Mesodermal cell (in vitro differentiated cells): ENCODE measurements around the gene TRERF1.
"Not testable (repeated sequence)": the region's sequence is repeated elsewhere in the genome, so short reads cannot be mapped to it uniquely, and the experiment has no call there.

Experiments
- H3K27ac ChIP-seq: 2 replicates; pipeline ENCODE4 v1.7.0; 2013; ENCODE audit warnings: mild to moderate bottlenecking, low read depth, low read length, moderate library complexity; ENCODE audit not compliant: severe bottlenecking
- H3K36me3 ChIP-seq: 2 replicates; pipeline ENCODE4 v1.7.1; 2013; ENCODE audit warnings: mild to moderate bottlenecking, low read length, moderate library complexity; ENCODE audit not compliant: control insufficient read depth, insufficient read depth
- H3K4me1 ChIP-seq: one replicate; pipeline ENCODE4 v1.7.1; 2013; ENCODE audit warnings: mild to moderate bottlenecking, low read length; ENCODE audit not compliant: insufficient read depth, control insufficient read depth, poor library complexity, severe bottlenecking
- H3K4me3 ChIP-seq: 2 replicates; pipeline ENCODE4 v1.7.0; 2013; ENCODE audit warnings: low read length, control low read depth, mild to moderate bottlenecking; ENCODE audit not compliant: insufficient read depth, poor library complexity, severe bottlenecking; ENCODE audit errors: extremely low read depth
- H3K9me3 ChIP-seq: 2 replicates; pipeline ENCODE4 v1.7.1; 2013; ENCODE audit warnings: mild to moderate bottlenecking, low read length, moderate library complexity; ENCODE audit not compliant: control insufficient read depth
- WGBS, 2 experiments: methylation state at CpG; one replicate each; pipeline ENCODE4 v1.1.5; 2013; ENCODE audit warnings: missing lambda C conversion rate in 2 of 2; ENCODE audit not compliant: insufficient coverage in 2 of 2; 5-methylcytosine and 5-hydroxymethylcytosine counted together

Gene TRERF1

DNA sequence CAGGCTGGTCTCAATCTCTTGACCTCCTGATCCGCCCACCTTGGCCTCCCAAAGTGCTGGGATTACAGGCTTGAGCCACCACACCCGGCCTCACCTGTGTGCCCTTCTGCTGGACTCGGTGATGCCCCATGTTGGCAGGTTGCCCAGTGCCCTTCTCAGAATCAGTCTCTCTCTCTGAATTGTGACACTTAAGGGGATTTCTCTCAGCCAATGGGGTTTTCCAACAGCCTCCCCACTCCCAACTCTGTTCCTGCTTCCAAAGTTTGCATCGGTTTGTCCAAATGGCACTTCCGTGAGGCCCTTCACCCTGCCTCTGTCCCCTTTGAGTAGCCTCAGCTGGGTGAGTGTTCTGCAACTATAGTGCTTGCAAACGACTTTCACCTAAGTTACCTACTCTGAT is 230.9 kb downstream of the TRERF1 start:
- WGBS, 2 experiments = 84 to 92% methylated on average over 4 to 6 of the region's 6 CpGs
- Histone ChIP-seq H3K36me3 (no peaks in the 10 kb centered on the region), H3K4me1 (peaks cover 8% of the 10 kb centered on the region), H3K27ac (no peak overlapping the region), H3K9me3 (no peaks in the 10 kb centered on the region), H3K4me3 (no peak overlapping the region)

DNA sequence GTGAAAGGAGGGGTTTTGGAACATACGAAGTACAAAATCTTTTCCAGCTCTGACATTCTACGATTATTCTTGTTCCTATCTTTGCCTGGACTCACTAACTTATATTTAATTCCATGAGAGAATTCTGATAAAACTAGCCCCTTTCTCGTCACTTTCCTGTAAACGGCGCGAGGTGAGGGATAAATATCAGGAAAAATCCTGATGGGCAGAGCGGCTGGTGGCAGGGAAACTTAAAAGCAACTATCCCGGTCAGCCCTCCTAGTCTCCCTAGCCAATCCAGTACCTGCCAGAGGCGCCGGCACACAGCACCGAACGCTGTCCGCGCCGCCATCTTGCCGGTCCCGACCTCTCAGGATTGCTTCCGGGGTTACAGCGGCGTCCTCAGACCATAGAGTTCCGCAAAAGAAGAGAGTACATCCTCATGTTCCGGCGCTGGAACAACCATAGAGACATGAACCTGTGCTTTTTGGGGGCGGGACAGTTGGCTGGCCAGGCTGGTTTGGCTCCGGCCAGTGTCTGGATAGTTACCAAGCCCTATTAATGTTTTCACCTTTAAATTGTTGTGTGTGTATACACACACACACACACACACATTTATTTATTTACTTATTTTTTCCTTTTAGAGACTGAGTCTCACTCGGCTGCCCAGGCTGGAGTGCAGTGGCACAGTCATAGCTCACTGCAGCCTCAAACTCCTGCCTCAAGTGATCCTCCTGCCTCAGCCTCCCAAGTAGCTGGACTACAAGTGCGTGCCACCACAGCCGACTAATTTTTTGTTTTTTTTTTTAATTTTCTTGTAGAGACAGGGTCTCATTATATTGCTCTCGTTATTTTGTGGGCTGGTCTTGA is 234.0 kb downstream of the TRERF1 start, which contains the start of gene MRPS10:
TSS of gene MRPS10 (minus strand) at position 343 of the 849 bp plus-strand sequence. CDS start at position 331, 12 bp downstream.
- Histone ChIP-seq H3K4me1 (no peaks in the 10 kb centered on the region), H3K27ac (peak within 1 kb of the TSS; percentile 72), H3K9me3 (no peaks in the 10 kb centered on the region), H3K4me3 (peak within 1 kb of the TSS; percentile 96), H3K36me3 (peaks cover 14% of the 10 kb centered on the region)
- 6 to 8% methylated on average over 17 to 25 of the region's 29 CpGs for WGBS, 2 experiments

DNA sequence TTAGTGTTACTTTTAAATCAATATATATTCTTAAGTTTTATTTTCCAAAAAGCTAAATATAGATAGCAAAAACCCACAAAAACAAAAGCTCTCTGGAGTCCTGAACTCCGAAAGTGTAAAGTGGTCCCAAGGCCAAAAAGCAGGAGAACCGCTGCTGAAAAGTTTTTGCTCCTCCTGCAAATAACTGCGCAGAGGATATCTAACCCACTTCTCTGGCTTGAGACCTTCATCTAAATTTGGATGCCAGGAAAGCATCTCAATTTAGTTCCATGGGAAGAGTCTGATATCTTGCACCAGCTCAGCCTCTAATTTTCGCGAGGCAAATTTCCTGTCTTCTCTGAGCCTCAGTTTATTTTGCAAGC is 234.6 kb downstream of the TRERF1 start:
- no peaks in the 10 kb centered on the region for H3K4me1 ChIP-seq
- WGBS, 2 experiments = 13 to 18% methylated on average over 5 of the region's 5 CpGs
- peaks cover 18% of the 10 kb centered on the region for H3K36me3 ChIP-seq
- peak overlapping the region; percentile 72 for H3K27ac ChIP-seq
- peak overlapping the region; percentile 96 for H3K4me3 ChIP-seq
- H3K9me3 ChIP-seq = no peaks in the 10 kb centered on the region

DNA sequence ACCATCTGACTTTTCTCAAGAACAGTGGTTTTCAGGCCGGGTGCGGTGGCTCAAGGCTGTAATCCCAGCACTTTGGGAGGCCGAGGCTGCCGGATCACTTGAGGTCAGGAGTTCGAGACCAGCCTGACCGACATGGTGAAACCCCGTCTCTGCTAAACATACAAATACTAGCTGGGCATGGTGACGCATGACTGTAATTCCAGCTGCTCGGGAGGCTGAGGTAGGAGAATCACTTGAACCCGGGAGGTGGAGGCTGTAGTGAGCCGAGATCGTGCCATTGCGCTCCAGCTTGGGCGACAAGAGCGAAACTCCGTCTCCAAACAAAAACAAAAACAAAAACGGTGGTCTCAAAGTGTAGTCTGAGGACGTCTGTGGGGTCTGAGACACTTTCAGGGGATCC is 235.2 kb downstream of the TRERF1 start:
- H3K9me3 ChIP-seq, H3K27ac ChIP-seq, H3K4me1 ChIP-seq: not testable (repeated sequence)
- WGBS, 2 experiments = 87% methylated on average over 17 to 18 of the region's 18 CpGs
- Histone ChIP-seq H3K4me3 (peak overlapping the region; percentile 96), H3K36me3 (peaks cover 25% of the 10 kb centered on the region)

DNA sequence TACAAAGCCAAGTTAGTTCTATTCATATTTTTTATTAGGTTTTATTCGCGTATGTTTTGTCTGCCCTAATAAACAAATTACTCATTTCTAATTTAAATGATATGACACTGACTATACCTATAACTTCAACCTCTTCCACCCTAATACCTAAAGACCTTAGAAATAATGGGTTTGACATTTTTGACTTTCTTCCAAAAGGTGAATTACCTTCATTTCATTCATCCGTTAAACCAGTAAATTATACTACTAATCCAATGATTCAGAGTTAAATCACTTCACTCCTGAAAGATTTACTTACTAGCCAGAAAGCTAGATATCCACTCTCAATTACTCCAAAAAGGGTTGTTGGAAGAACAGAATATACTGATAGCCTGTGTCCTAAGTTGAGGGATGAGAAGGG is 239.3 kb downstream of the TRERF1 start:
- H3K4me1 ChIP-seq = no peaks in the 10 kb centered on the region
- no peak overlapping the region for H3K27ac ChIP-seq
- no peaks in the 10 kb centered on the region for H3K9me3 ChIP-seq
- WGBS, 2 experiments = 100% methylated on average over 1 of the region's 3 CpGs; no CpG with 5 or more reads in 1 of the 2 experiments
- peaks cover 59% of the 10 kb centered on the region for H3K36me3 ChIP-seq
- H3K4me3 ChIP-seq = no peak overlapping the region

DNA sequence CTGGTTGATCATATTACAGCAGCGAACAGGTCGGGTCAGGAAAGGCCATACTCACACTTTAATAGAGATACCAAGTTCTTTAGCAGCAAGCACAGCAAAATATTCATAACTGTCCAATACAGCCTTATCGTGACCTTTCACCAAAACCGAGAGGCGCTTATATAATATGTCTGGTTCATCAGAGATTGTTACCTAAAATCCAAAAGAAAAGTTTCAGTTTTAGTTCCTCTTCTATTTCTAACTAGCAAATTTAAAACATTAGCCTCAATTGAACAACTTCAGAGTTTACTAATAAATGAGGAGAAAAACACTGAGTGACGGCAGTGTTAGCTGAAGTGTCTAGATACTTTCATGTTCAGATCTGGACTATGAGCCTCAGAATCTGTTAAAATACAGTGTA is 240.0 kb downstream of the TRERF1 start:
- Histone ChIP-seq H3K9me3 (no peaks in the 10 kb centered on the region), H3K27ac (no peak overlapping the region), H3K36me3 (peaks cover 60% of the 10 kb centered on the region), H3K4me1 (no peaks in the 10 kb centered on the region), H3K4me3 (no peak overlapping the region)
- WGBS, 2 experiments = 98 to 100% methylated on average over 1 to 5 of the region's 6 CpGs

DNA sequence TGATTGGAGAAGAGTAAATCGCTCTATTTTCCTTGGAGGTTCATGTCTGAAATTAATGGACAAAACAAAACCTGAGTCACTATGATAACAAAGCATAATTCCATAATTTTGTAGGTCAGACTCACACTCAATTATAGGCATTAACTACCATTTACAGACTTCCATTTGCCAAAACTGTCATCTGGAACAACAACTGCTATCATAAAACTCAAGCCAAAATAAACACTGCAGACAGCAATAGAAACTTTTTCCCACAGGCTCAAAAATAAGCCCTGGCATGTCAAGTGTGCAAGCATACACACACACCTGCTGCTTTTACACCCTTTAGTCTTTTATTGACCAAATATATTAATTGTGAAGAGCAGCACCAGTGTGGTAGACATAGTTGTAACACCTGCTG is 241.2 kb downstream of the TRERF1 start:
- no CpG with 5 or more reads among the region's 1 CpG for WGBS, 2 experiments

DNA sequence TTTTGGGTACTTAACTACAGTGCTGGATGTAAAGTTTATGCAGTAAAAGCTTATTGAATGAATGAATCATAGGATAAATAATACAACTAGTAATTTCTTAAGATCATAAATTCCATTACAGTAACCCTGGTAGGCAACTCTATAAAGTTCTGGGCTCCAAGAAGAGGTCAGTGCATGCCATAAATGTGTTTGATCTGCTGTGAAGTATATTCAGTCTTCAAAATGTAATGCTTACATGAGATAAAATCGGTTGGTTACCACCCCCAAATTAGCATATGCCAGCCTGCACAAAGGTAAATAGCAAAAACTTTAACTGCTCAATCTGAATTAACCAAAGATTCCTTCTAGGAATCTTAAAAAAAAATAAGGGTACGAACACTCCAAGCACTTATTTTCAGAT is 244.2 kb downstream of the TRERF1 start:
- not testable (repeated sequence) for H3K4me1 ChIP-seq, H3K4me3 ChIP-seq, H3K27ac ChIP-seq, H3K9me3 ChIP-seq
- H3K36me3 ChIP-seq = peaks cover 56% of the 10 kb centered on the region
- 100% methylated on average over 1 of the region's 2 CpGs for WGBS, 2 experiments

More for the DNA sequence above, 241.2 kb downstream of the TRERF1 start:
- Histone ChIP-seq H3K4me1 (no peaks in the 10 kb centered on the region), H3K9me3 (no peaks in the 10 kb centered on the region), H3K36me3 (peaks cover 72% of the 10 kb centered on the region), H3K27ac (no peak overlapping the region), H3K4me3 (no peak overlapping the region)

DNA sequence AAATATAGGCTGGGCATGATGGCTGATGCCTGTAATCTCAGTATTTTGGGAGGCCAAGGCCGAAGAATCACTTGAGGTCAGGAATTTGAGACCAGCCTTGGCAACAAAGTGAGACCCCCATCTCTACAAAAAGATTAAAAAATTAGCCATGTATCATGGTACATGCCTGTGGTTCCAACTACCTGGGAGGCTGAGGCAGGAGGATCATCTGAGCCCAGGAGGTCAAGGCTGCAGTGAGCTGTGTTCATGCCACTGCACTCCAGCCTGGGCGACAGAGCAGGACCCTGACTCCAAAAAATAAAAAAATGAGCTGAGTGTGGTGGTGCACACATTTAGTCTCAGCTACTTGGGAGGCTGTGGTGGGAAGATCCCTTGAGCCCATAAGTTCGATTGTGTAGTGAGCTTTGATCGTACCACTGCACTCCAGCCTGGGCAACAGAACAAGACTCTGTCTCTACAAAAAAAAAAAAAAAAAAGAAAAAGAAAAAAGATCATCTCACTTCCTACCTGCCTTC is 246.9 kb downstream of the TRERF1 start:
- Histone ChIP-seq H3K36me3 (peaks cover 33% of the 10 kb centered on the region), H3K4me3 (no peak overlapping the region), H3K4me1 (peaks cover 7% of the 10 kb centered on the region), H3K9me3 (no peaks in the 10 kb centered on the region), H3K27ac (no peak overlapping the region)
- 94% methylated on average over 2 of the region's 4 CpGs; no CpG with 5 or more reads in 1 of the 2 experiments for WGBS, 2 experiments

DNA sequence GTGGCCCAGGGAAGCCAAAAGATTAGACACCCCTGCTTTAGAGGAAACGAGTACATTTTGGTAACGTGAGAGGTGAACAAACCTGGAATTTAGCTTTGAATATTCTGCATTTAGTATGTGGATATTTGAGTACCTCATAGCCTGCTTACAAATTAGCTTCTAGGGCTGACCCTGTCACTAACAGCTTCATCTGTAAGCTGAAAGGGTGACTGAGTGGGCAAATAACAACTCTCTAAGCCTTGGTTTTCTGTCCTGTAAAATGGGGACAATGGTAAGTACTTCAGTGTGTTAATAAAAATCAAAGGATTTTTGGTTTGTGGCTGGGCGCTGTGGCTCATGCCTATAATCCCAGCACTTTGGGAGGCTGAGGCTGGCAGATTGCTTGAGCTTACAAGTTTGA is 248.5 kb downstream of the TRERF1 start:
- H3K36me3 ChIP-seq = peaks cover 17% of the 10 kb centered on the region
- WGBS, 2 experiments = 86 to 100% methylated on average over 3 of the region's 3 CpGs
- H3K4me3 ChIP-seq = no peak overlapping the region
- no peaks in the 10 kb centered on the region for H3K9me3 ChIP-seq
- no peak overlapping the region for H3K27ac ChIP-seq
- peaks cover 7% of the 10 kb centered on the region for H3K4me1 ChIP-seq
